CD8-positive, alpha-beta memory T cell (primary cell): Measurements from ENCODE around the gene NDUFS5. TPM values are rescaled to one million over a fixed set of nuclear protein-coding genes. Genes with fewer than 3 reads are reported as not detected.
A peak's percentile ranks its signal among the peaks of the same experiment; 100 is the strongest.
"Not testable (repeated sequence)": the region's sequence is repeated elsewhere in the genome, so short reads cannot be mapped to it uniquely, and the experiment has no call there.

Experiments used
- CTCF ChIA-PET: fragments of 350-600 bp; sonication (Branson Sonifier 250); formaldehyde crosslinking; loops from one replicate; lab custom pipeline; 2021; ENCODE audit warnings: antibody characterized with exemption; lab: Charles Lee
- POLR2A ChIA-PET: fragments of 350-600 bp; sonication (Branson Sonifier 250); formaldehyde crosslinking; loops from one replicate; lab custom pipeline; 2021; ENCODE audit warnings: antibody characterized with exemption; lab: Charles Lee
- DNase-seq, 5 donors: peaks; one replicate each; pipeline versions ENCODE4 v3.0.0 to v3.0.0-alpha.2; 2020 to 2022; ENCODE audit warnings: mixed read lengths in 1 of 5
- H3K27ac ChIP-seq: one replicate; pipeline ENCODE4 v1.7.0; 2013; ENCODE audit warnings: low read depth, mild to moderate bottlenecking, low read length, moderate library complexity
- H3K27me3 ChIP-seq: 2 replicates; pipeline ENCODE4 v1.7.0; 2013; ENCODE audit warnings: low read length, mild to moderate bottlenecking; ENCODE audit not compliant: insufficient read depth, poor library complexity, severe bottlenecking
- H3K36me3 ChIP-seq: 2 replicates; pipeline ENCODE4 v1.7.0; 2013; ENCODE audit warnings: mild to moderate bottlenecking, low read length, moderate library complexity; ENCODE audit not compliant: insufficient read depth
- H3K4me1 ChIP-seq: 2 replicates; pipeline ENCODE4 v1.7.0; 2013; ENCODE audit warnings: mild to moderate bottlenecking, low read length, moderate library complexity; ENCODE audit not compliant: insufficient read depth
- H3K4me3 ChIP-seq: 2 replicates; pipeline ENCODE4 v1.7.0; 2013; ENCODE audit warnings: mild to moderate bottlenecking, low read length
- H3K9me3 ChIP-seq: 2 replicates; pipeline ENCODE4 v1.7.0; 2013; ENCODE audit warnings: mild to moderate bottlenecking, low read length
- H3K27ac Mint-ChIP-seq, 8 donors: one replicate each; pipeline ENCODE4 v1.8.0; 2020 to 2021; ENCODE audit warnings: mixed read lengths in 8 of 8, mild to moderate bottlenecking in 6 of 8, inconsistent platforms in 3 of 8, moderate library complexity in 3 of 8
- H3K27me3 Mint-ChIP-seq, 2 donors: one replicate each; pipeline ENCODE4 v1.8.0; 2020 to 2021; ENCODE audit warnings: mixed read lengths in 2 of 2, mild to moderate bottlenecking in 1 of 2, moderate library complexity in 1 of 2
- H3K36me3 Mint-ChIP-seq, 3 donors: one replicate each; pipeline ENCODE4 v1.8.0; 2020 to 2021; ENCODE audit warnings: mixed read lengths in 3 of 3, inconsistent platforms in 1 of 3, mild to moderate bottlenecking in 1 of 3
- H3K4me1 Mint-ChIP-seq, 3 donors: one replicate each; pipeline ENCODE4 v1.8.0; 2020 to 2021; ENCODE audit warnings: mixed read lengths in 3 of 3, inconsistent platforms in 1 of 3, mild to moderate bottlenecking in 1 of 3
- H3K4me3 Mint-ChIP-seq, 7 donors: one replicate each; pipeline ENCODE4 v1.8.0; 2020 to 2021; ENCODE audit warnings: mixed read lengths in 7 of 7, mild to moderate bottlenecking in 6 of 7, moderate library complexity in 4 of 7, inconsistent platforms in 2 of 7
- H3K9me3 Mint-ChIP-seq, 5 donors: one replicate each; pipeline ENCODE4 v1.8.0; 2020 to 2022; ENCODE audit warnings: mixed read lengths in 5 of 5, mild to moderate bottlenecking in 3 of 5, moderate library complexity in 2 of 5, inconsistent platforms in 1 of 5
- polyA plus RNA-seq: library from polyadenylated mRNA; unstranded; fragments of 300-500 nt; fragmentation: Illumina TruSeq; gene quantifications from one replicate; pipeline ENCODE4 v1.2.3, GENCODE V29; 2021
- total RNA-seq, 2 experiments: library from RNA; stranded (reverse); gene quantifications; one replicate each; pipeline ENCODE4 v1.2.3, GENCODE V29; 2021

The NDUFS5 gene
- total and polyA plus RNA-seq, 3 experiments from 2014 or later: 174 to 594 (median 192) TPM

DNA sequence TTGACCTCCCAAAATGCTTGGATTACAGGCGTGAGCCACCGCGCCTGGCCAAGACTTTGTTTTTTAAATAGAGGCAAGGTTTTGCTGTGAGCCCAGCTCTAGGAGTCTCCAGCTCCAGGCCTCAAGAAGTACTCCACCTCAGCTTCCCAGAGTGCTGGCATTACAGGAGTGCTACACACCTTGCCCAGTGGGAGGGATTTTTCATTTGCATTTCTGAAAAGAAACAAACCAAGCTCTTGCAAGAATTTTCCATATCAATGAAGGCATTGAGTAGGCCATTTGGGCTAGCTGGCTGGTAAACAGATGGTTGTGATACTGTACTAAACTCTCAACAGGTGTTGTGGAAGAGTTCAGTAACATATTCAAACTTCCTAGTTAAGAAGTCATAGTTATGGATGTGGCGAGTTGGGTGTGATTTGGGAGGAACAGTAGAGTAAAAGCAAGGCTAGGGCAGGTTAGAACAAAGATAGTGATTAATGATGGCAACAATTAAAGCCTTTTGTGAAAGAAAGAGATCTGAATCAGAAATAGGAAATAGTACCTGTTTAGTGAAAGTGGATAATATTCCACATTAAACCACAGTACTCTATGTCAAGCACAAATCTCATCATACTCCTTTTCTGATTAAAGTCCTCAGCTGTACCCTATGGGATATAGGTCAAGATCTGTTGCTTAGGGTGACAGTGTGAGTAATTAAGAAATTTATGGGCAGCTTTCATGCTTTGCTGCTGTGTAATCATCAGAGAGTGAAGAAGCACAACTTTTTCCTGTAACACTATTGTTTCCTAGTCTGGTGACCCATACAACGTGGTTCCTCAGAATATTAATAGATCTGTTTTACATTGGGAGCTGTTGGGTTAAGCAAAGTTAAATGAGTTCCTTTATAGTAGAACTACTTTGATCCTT, 24.4 kb upstream of the NDUFS5 start:
- no peak overlapping the region for H3K4me3 Mint-ChIP-seq
- ChIA-PET POLR2A (no interaction called here), CTCF (interaction anchor here (0.7 kb wide), 1 partner anchor 130 kb away, joined by 3 read pairs; no protein-coding TSS in a partner anchor)
- Histone ChIP-seq H3K4me1 (peaks cover 30% of the 10 kb centered on the region), H3K4me3 (no peak overlapping the region), H3K9me3 (no peaks in the 10 kb centered on the region), H3K27ac (no peak overlapping the region), H3K27me3 (no peaks in the 10 kb centered on the region), H3K36me3 (peaks cover 60% of the 10 kb centered on the region)
- peaks cover 13 to 84% (median 23%) of the 10 kb centered on the region in 3 donors for H3K36me3 Mint-ChIP-seq
- peak overlapping the region in 7 of 8 donors; percentile 3 to 75 (median 27) for H3K27ac Mint-ChIP-seq
- H3K9me3 Mint-ChIP-seq: no peaks in the 10 kb centered on the region
- H3K4me1 Mint-ChIP-seq: peaks cover 35 to 49% (median 48%) of the 10 kb centered on the region in 3 donors
- no peaks in the 10 kb centered on the region for H3K27me3 Mint-ChIP-seq
- no peak for DNase-seq

DNA sequence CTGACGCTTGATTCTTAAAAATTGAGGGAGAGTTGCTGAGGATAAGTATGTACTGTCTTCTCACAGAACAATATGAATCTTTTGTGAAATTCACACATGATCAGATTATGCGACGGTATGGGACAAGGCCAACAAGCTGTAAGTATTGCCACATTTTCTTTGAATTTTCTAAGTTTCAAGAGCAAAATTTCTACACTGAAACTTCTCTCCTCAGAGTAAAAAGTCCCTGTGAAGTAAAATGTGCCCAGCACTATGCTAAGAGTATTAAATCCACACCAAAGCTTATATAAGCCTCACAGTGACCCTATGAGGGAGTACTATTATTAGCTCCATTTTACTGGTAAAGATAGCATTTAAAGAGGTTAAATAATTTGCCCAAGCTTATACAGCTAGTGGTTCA, 22.9 kb upstream of the NDUFS5 start:
- no peaks in the 10 kb centered on the region for H3K27me3 Mint-ChIP-seq
- DNase-seq: no peak
- Histone ChIP-seq H3K9me3 (no peaks in the 10 kb centered on the region), H3K27ac (no peak overlapping the region), H3K4me3 (no peak overlapping the region), H3K27me3 (no peaks in the 10 kb centered on the region), H3K4me1 (peaks cover 15% of the 10 kb centered on the region), H3K36me3 (peaks cover 61% of the 10 kb centered on the region)
- peaks cover 13 to 89% (median 21%) of the 10 kb centered on the region in 3 donors for H3K36me3 Mint-ChIP-seq
- peak overlapping the region in 7 of 8 donors; percentile 30 to 76 (median 54) for H3K27ac Mint-ChIP-seq
- CTCF ChIA-PET: no interaction called here
- H3K4me3 Mint-ChIP-seq: no peak overlapping the region
- H3K4me1 Mint-ChIP-seq: peaks cover 20 to 34% (median 33%) of the 10 kb centered on the region in 3 donors
- POLR2A ChIA-PET: interaction anchor here (1.0 kb wide), 1 partner anchor 9 kb away, joined by 6 read pairs; no protein-coding TSS in a partner anchor
- H3K9me3 Mint-ChIP-seq: no peaks in the 10 kb centered on the region

DNA sequence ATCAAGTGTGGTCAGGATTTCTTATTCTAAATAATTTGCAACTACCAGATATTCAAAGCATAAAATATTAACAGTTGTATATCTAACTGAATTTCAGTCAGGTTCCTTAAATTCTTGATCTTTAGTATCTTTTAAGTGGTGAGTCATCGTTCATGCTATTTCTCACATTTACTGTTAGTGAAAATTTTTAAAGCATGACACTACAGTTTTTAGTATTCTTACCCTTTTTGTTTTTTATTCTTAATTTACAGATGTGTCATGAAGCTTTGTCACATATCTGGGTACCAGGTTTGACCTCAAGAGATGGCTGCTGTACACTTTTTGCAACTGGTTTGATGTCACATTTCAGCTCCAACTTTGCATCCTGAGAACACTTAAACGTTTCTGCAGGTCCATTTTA, 22.4 kb upstream of the NDUFS5 start:
- no peaks in the 10 kb centered on the region for H3K27me3 Mint-ChIP-seq
- peaks cover 60% of the 10 kb centered on the region for H3K36me3 ChIP-seq
- H3K9me3 Mint-ChIP-seq: no peaks in the 10 kb centered on the region
- no peaks in the 10 kb centered on the region for H3K27me3 ChIP-seq
- H3K9me3 ChIP-seq: no peaks in the 10 kb centered on the region
- H3K4me1 ChIP-seq: peaks cover 13% of the 10 kb centered on the region
- no peak overlapping the region for H3K27ac ChIP-seq
- CTCF ChIA-PET: no interaction called here
- H3K27ac Mint-ChIP-seq: peak overlapping the region in 2 of 8 donors; percentile 50 to 54
- H3K4me3 ChIP-seq: no peak overlapping the region
- H3K4me3 Mint-ChIP-seq: no peak overlapping the region
- POLR2A ChIA-PET: interaction anchor here (1.0 kb wide), 1 partner anchor 10 kb away, joined by 6 read pairs; no protein-coding TSS in a partner anchor
- H3K36me3 Mint-ChIP-seq: peaks cover 13 to 92% (median 21%) of the 10 kb centered on the region in 3 donors
- peaks cover 19 to 31% (median 28%) of the 10 kb centered on the region in 3 donors for H3K4me1 Mint-ChIP-seq
- no peak for DNase-seq

DNA sequence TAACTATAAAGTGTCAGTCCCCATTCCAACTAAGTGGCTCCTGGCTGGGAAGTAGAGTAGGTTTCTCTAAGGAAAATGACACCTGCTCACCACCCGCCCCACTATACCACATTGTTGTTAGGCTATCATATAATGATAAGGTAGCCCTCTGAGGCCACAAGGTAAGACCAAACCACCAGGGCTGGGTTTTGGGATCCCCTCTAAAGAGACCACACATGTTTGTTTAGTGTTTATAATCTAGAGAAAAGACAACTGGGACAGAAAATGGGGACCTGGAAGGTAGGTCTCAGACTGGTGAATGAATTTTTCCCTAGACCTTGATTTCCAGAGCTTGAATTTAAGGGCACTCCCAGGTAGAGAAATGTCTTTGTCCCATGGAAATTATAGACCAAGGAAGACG, 19.9 kb upstream of the NDUFS5 start:
- H3K4me3 Mint-ChIP-seq: no peak overlapping the region
- Histone ChIP-seq H3K27ac (no peak overlapping the region), H3K27me3 (no peaks in the 10 kb centered on the region), H3K4me1 (peaks cover 5% of the 10 kb centered on the region), H3K36me3 (peaks cover 38% of the 10 kb centered on the region), H3K9me3 (no peaks in the 10 kb centered on the region), H3K4me3 (no peak overlapping the region)
- peaks cover 7 to 88% (median 17%) of the 10 kb centered on the region in 3 donors for H3K36me3 Mint-ChIP-seq
- no peaks in the 10 kb centered on the region for H3K9me3 Mint-ChIP-seq
- DNase-seq: no peak
- peaks cover 12 to 20% (median 20%) of the 10 kb centered on the region in 3 donors for H3K4me1 Mint-ChIP-seq
- no peaks in the 10 kb centered on the region for H3K27me3 Mint-ChIP-seq
- ChIA-PET CTCF (no interaction called here), POLR2A (no interaction called here)
- peak overlapping the region in 6 of 8 donors; percentile 36 to 84 (median 56) for H3K27ac Mint-ChIP-seq

DNA sequence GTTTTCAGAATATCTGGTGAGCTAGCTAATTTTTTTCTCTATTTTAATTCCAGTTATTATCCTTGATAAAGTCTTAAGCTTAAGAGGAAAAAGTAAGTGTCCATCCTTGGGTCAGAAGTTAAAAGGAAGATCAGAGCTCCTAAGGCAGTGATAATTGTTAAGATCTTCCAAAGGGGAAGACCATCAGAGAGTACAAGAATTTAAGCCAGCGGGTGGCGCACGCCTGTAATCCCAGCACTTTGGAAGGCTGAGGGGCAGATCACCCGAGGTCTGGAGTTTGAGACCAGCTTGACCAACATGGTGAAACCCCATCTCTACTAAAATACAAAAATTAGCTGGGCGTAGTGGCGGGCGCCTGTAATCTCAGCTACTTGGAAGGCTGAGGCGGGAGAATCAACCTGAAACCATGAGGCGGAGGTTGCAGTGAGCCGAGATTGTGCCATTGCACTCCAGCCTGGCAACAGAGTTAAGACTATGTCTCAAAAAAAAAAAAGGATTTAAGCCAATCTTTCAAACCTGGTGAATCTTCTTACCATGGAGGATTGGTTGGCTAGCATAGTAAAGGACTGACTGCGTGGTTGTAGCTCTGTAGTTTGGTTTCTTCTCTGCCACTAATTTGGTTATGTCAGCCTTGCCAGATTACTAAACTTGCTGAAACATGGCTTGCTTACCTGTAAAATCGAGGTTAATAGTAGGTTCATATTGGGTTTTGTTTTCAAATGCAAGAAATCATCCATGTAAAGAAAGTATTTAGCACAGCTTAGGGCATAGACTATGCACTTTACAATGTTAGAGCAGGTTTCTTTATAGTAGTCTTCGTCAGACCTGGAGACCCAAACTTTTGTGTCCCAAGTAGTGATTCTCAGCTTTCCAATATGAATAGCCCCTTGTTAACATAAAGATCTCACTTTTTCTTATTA, 19.2 kb upstream of the NDUFS5 start:
- Mint-ChIP-seq H3K4me1 (peaks cover 8 to 17% (median 15%) of the 10 kb centered on the region in 3 donors), H3K36me3 (peaks cover 2 to 86% (median 19%) of the 10 kb centered on the region in 3 donors), H3K4me3 (no peak overlapping the region), H3K27me3 (no peaks in the 10 kb centered on the region), H3K9me3 (no peaks in the 10 kb centered on the region), H3K27ac (peak overlapping the region in 5 of 8 donors; percentile 7 to 80 (median 44))
- CTCF ChIA-PET: interaction anchor here (0.6 to 0.7 kb wide), 2 partner anchors 55 to 90 kb away, joined by 3 read pairs; no protein-coding TSS in a partner anchor
- POLR2A ChIA-PET: no interaction called here
- Histone ChIP-seq H3K4me3 (no peak overlapping the region), H3K27ac (no peak overlapping the region), H3K27me3 (no peaks in the 10 kb centered on the region), H3K9me3 (no peaks in the 10 kb centered on the region), H3K4me1 (peaks cover 1% of the 10 kb centered on the region), H3K36me3 (peaks cover 31% of the 10 kb centered on the region)
- DNase-seq: no peak

DNA sequence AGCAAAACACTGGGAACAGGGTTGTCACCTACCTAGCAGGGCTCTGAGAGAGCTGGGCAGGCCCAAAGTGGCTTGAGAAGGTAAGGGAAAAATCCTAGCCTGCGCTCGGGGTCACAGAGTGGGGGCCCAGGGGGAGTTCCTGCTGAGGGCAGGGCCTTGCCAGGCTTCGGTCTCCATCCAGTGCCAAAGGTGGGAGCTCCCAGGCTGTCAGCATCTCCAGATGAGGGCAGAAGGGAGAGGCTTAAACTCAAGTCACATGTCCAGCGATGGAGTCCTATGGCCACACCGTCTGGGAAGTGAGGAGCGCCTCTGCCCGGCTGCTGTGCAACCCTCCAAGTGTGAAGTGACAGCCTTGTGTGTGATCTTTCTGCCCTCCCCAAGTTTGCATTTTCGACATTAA, 11.2 kb upstream of the NDUFS5 start:
- H3K4me3 Mint-ChIP-seq, H3K9me3 ChIP-seq, H3K27ac ChIP-seq, H3K27me3 Mint-ChIP-seq, CTCF ChIA-PET, H3K4me3 ChIP-seq, H3K4me1 ChIP-seq, H3K27ac Mint-ChIP-seq, DNase-seq, H3K9me3 Mint-ChIP-seq, H3K4me1 Mint-ChIP-seq, POLR2A ChIA-PET, H3K36me3 ChIP-seq, H3K27me3 ChIP-seq: not testable (repeated sequence)
- peaks cover 0 to 28% (median 5%) of the 10 kb centered on the region in 3 donors for H3K36me3 Mint-ChIP-seq

DNA sequence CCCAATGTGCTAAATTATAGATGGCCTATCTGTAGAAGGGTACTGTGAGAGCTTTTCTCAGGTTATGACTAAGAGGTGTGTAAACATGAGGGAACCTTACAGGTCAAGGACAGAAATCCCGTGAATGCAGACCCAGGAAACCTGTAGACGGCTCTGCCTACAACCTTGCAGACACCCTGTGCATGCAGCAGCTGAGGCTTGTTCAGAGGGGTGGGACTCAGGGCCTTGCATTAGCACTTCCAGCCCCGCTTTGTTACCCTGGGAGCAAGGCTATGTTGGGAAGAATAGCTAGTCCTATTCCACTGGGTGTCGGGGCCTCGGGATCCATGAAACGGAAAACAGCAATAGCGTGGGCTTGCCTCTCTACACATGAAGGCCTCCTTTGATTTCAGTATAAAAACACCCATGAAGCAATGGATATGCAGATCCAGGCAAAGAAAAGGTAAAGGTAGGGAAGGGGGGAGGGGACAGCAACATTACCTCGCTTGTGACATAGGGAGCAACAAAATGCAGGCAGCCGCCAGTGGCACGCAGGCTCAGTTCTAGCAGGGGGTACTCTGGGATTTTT, 9.5 kb upstream of the NDUFS5 start:
- no peak overlapping the region for H3K4me3 Mint-ChIP-seq
- no peak for DNase-seq
- peaks cover 0 to 4% (median 0%) of the 10 kb centered on the region in 3 donors for H3K4me1 Mint-ChIP-seq
- H3K27me3 Mint-ChIP-seq: no peaks in the 10 kb centered on the region
- H3K9me3 ChIP-seq: no peaks in the 10 kb centered on the region
- no peaks in the 10 kb centered on the region for H3K9me3 Mint-ChIP-seq
- no peaks in the 10 kb centered on the region for H3K27me3 ChIP-seq
- H3K27ac Mint-ChIP-seq: peak overlapping the region in 1 of 8 donors; percentile 40
- peaks cover 0 to 17% (median 5%) of the 10 kb centered on the region in 3 donors for H3K36me3 Mint-ChIP-seq
- H3K4me1 ChIP-seq: no peaks in the 10 kb centered on the region
- H3K4me3 ChIP-seq: no peak overlapping the region
- ChIA-PET POLR2A (no interaction called here), CTCF (no interaction called here)
- no peak overlapping the region for H3K27ac ChIP-seq
- H3K36me3 ChIP-seq: no peaks in the 10 kb centered on the region
